ENCODE data around the gene GON7. TPM values are rescaled to one million over a fixed set of nuclear protein-coding genes. Genes with fewer than 3 reads are reported as not detected.
"Not testable (repeated sequence)": the region's sequence is repeated elsewhere in the genome, so short reads cannot be mapped to it uniquely, and the experiment has no call there.

GON7 gene
- total RNA-seq, 4 donors from 2014 or later, result 9.2 to 15.2 (median 10.2) TPM

- Histone ChIP-seq H3K36me3 (peaks cover 0 to 31% (median 0%) of the 10 kb centered on the region in 3 donors), H3K9me3 (no peaks in the 10 kb centered on the region), H3K4me3 (peak within 1 kb of the TSS; percentile 65 to 94 (median 76)), H3K27me3 (no peaks in the 10 kb centered on the region), H3K27ac (peak within 1 kb of the TSS; percentile 92 to 97 (median 92)), H3K4me1 (peaks cover 7 to 43% (median 16%) of the 10 kb centered on the region in 3 donors)
- 0% methylated on average over 4 of the region's 124 CpGs; no CpG with 5 or more reads in 1 of the 2 donors for WGBS, 2 donors
- peak; percentile 64 for DNase-seq
- TF ChIP-seq CTCF (IDR thresholded peaks at IDR 0.05), result peak in 4 of 6 experiments; percentile 18 to 47 (median 32)
- TF ChIP-seq POLR2A (IDR thresholded peaks at IDR 0.05), result peak in 3 of 4 donors; percentile 40 to 88 (median 75)
- intact Hi-C loops (cut with DNase I), result no loop called here
Measured at GRCh38 chr14:93184391-93185348, 22.2 kb downstream of the GON7 start, which contains the start of the genes LYSET and MOAP1. Gene LYSET (plus strand): TSS chr14:93185317. CDS start chr14:93185406, 89 bp downstream. Gene MOAP1 (minus strand): TSS chr14:93184897. CDS start chr14:93184242, 655 bp downstream.

- 45 to 73% methylated on average over 10 to 17 of the region's 17 CpGs for WGBS, 2 donors
- peaks cover 7 to 43% (median 16%) of the 10 kb centered on the region in 3 donors for H3K4me1 ChIP-seq
- peak overlapping the region; percentile 65 to 94 (median 76) for H3K4me3 ChIP-seq
- no peaks in the 10 kb centered on the region for H3K27me3 ChIP-seq
- H3K27ac ChIP-seq, result peak overlapping the region; percentile 92 to 97 (median 92)
- peaks cover 0 to 23% (median 0%) of the 10 kb centered on the region in 3 donors for H3K36me3 ChIP-seq
- intact Hi-C loops (cut with DNase I), result no loop called here
- TF ChIP-seq POLR2A (IDR thresholded peaks at IDR 0.05) (no peak), CTCF (IDR thresholded peaks at IDR 0.05) (no peak)
- no peaks in the 10 kb centered on the region for H3K9me3 ChIP-seq
- no peak for DNase-seq
Measured at GRCh38 chr14:93183596-93184317, 23.1 kb downstream of the GON7 start.

GRCh38 chr14:93175492-93175891, 31.4 kb downstream of the GON7 start:
- no peak for DNase-seq
- TF ChIP-seq POLR2A (IDR thresholded peaks at IDR 0.05) (no peak), CTCF (IDR thresholded peaks at IDR 0.05) (no peak)
- Histone ChIP-seq H3K9me3 (no peaks in the 10 kb centered on the region), H3K4me3 (no peak overlapping the region), H3K27ac (no peak overlapping the region), H3K36me3 (no peaks in the 10 kb centered on the region), H3K27me3 (no peaks in the 10 kb centered on the region), H3K4me1 (no peaks in the 10 kb centered on the region)
- intact Hi-C loops (cut with DNase I), result no loop called here
- WGBS, 2 donors, result 78 to 88% methylated on average over 6 of the region's 6 CpGs

GRCh38 chr14:93174731-93175130, 32.1 kb downstream of the GON7 start:
- H3K4me1 ChIP-seq; DNase-seq; H3K4me3 ChIP-seq; H3K27me3 ChIP-seq; H3K27ac ChIP-seq; intact Hi-C loops (cut with DNase I); H3K36me3 ChIP-seq; H3K9me3 ChIP-seq: not testable (repeated sequence)
- 66 to 69% methylated on average over 3 to 4 of the region's 5 CpGs for WGBS, 2 donors

GRCh38 chr14:93173943-93174395, 32.9 kb downstream of the GON7 start:
- H3K4me3 ChIP-seq, result no peak overlapping the region
- no peaks in the 10 kb centered on the region for H3K4me1 ChIP-seq
- intact Hi-C loops (cut with DNase I), result no loop called here
- no peak for DNase-seq
- H3K27ac ChIP-seq, result no peak overlapping the region
- no peak for TF ChIP-seq CTCF (IDR thresholded peaks at IDR 0.05)
- no peak for TF ChIP-seq POLR2A (IDR thresholded peaks at IDR 0.05)
- H3K27me3 ChIP-seq, result no peaks in the 10 kb centered on the region
- H3K36me3 ChIP-seq, result no peaks in the 10 kb centered on the region
- no peaks in the 10 kb centered on the region for H3K9me3 ChIP-seq
- WGBS, 2 donors, result 30 to 38% methylated on average over 3 to 6 of the region's 10 CpGs
